ENCODE data around the gene ANO3. TPM values are rescaled to one million over a fixed set of nuclear protein-coding genes. Genes with fewer than 3 reads are reported as not detected.

ANO3 gene
- total and polyA plus RNA-seq, 2 of the 8 experiments (the other 6 are each of a cell fraction or from before 2014, with no cell fraction given), result not detected

DNA sequence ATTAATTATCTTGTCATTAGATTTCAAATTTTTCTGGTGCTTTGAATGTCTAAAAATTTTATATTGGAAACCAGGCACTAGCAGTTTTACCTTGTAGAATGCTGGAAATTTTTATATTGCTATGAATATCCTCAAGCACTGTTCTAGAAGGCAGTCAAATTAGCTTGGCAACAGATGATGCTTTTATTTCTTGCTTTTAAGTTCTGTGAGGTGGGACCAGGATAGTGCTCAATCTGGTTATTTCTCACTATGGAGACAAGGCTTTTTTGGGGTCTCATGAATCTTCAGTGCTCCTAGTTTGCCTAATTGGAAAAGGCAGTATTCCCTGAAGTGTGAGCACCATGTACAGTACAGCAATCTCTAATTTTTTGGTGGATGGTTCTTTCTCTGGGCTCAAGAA lies 27.1 kb downstream of the ANO3 start:
- Histone ChIP-seq H3K9me3 (ENCODE audit: insufficient read depth in 2 of 2, low read depth in 1 of 2, low read length in 1 of 2) (peaks cover 0 to 3% of the 10 kb centered on the region in 2 experiments; a peak in 1 of 4 replicates), H3K27ac (ENCODE audit: low read depth, low read length) (no peak overlapping the region), H3K14ac (ENCODE audit: insufficient read length) (no peak overlapping the region), H3K9ac (replicated peaks in 1 of 4; ENCODE audit: extremely low read depth in 1 of 4, low read depth in 3 of 4, low read length in 3 of 4) (no peak overlapping the region), H2BK120ac (replicated peaks; ENCODE audit: low read depth, low read length) (no peak overlapping the region), H3K4me2 (ENCODE audit: insufficient read depth in 1 of 2, low read depth in 2 of 2, low read length in 2 of 2) (no peak overlapping the region), H3K79me2 (ENCODE audit: control insufficient read depth in 1 of 2, insufficient read depth in 2 of 2, low read length in 2 of 2) (no peaks in the 10 kb centered on the region), H2BK20ac (ENCODE audit: low read length) (no peak overlapping the region), H3K27me3 (replicated peaks in 1 of 4; ENCODE audit: control insufficient read depth in 3 of 4, extremely low read depth in 1 of 4, insufficient read depth in 3 of 4, low read length in 3 of 4) (no peaks in the 10 kb centered on the region), H3K18ac (ENCODE audit: extremely low read depth, low read length) (no peak overlapping the region), H3K4me1 (replicated peaks in 1 of 4; ENCODE audit: control insufficient read depth in 3 of 4, insufficient read depth in 4 of 4, low read length in 3 of 4) (no peaks in the 10 kb centered on the region), H2BK15ac (ENCODE audit: low read length) (no peak overlapping the region), H3K4me3 (ENCODE audit: extremely low read depth in 1 of 4, insufficient read depth in 2 of 4, low read depth in 3 of 4, low read length in 4 of 4) (no peak overlapping the region), H4K8ac (ENCODE audit: extremely low read depth, insufficient read depth, low read length) (no peak overlapping the region), H3K23me2 (ENCODE audit: low read depth, low read length) (no peaks in the 10 kb centered on the region), H2BK5ac (ENCODE audit: low read depth, low read length) (no peak overlapping the region), H2AK5ac (ENCODE audit: low read depth, low read length) (no peak overlapping the region), H4K5ac (ENCODE audit: insufficient read length, low read depth, low read length) (no peak overlapping the region), H3K79me1 (ENCODE audit: low read depth, low read length) (no peaks in the 10 kb centered on the region), H3K23ac (ENCODE audit: insufficient read length) (no peak overlapping the region), H3K56ac (replicated peaks; ENCODE audit: insufficient read length, low read depth, low read length) (no peak overlapping the region), H3K4ac (replicated peaks; ENCODE audit: insufficient read length, low read depth, low read length) (no peak overlapping the region), H4K91ac (replicated peaks; ENCODE audit: insufficient read length, low read length) (no peak overlapping the region), H2BK12ac (ENCODE audit: low read depth, low read length) (no peak overlapping the region), H4K20me1 (replicated peaks in 1 of 2; ENCODE audit: control insufficient read depth in 1 of 2, insufficient read depth in 2 of 2, low read length in 2 of 2) (no peaks in the 10 kb centered on the region), H2AFZ (ENCODE audit: low read length) (no peak overlapping the region), H3K36me3 (ENCODE audit: control insufficient read depth in 2 of 4, insufficient read depth in 4 of 4, low read length in 3 of 4) (no peaks in the 10 kb centered on the region)
- DNase-seq (ENCODE audit: low read depth in 1 of 2, low spot score in 2 of 2) (no peak), FAIRE-seq (no peak)
- TF ChIP-seq RFX5 (IDR thresholded peaks at IDR 0.05; ENCODE audit: borderline replicate concordance, low read depth, low read length) (0 out of 2 replicates have a peak, but pooled peaks have one; percentile 37), YY1 (IDR thresholded peaks at IDR 0.05; ENCODE audit: low read depth, low read length) (no peak)
- CTCF ChIA-PET (ENCODE audit: partially characterized antibody), result interaction anchor here (1.4 kb wide), 1 partner anchor 27 kb away, joined by 3 read pairs; the partner anchor contains the start of gene ANO3
- POLR2A ChIA-PET (ENCODE audit: partially characterized antibody), result no interaction called here
